Right forelimb (tissue), 1 donor: ENCODE measurements around the gene HTRA1.

Experiments used
- DNase-seq: peaks from one replicate; pipeline ENCODE4 v3.0.0-alpha.2; 2018

Gene HTRA1

GRCh38 chr10:122461367-122461728 lies at the start of gene HTRA1:
Gene HTRA1 (plus strand): TSS chr10:122461553. CDS start chr10:122461653, 100 bp downstream.
- DNase-seq = peak; percentile 83

GRCh38 chr10:122413327-122413726 lies 48.0 kb upstream of the HTRA1 start:
- DNase-seq = no peak

DNA sequence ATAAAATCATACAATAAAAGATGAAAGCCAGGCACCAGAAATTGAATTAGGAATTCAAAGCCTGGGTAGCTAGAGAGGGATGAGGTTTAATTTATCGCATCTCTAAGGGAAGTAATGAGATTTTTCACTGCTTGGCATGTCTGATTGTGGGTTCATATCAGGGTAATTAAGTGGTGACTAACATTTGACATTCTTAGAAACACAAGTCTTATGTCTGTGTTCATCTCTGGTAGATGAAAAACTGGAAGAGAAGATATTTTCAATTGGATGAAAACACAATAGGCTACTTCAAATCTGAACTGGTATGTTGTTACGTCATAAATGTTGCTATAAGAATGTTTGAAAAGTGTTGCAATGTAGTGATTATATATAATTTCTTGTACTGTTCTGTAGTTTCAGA lies 43.7 kb upstream of the HTRA1 start:
- no peak for DNase-seq

GRCh38 chr10:122419016-122419415 lies 42.3 kb upstream of the HTRA1 start:
- DNase-seq = no peak

GRCh38 chr10:122419876-122420623 lies 41.3 kb upstream of the HTRA1 start:
- no peak for DNase-seq

- no peak for DNase-seq
These were observed 40.7 kb upstream of the HTRA1 start for GRCh38 chr10:122420624-122421007.

GRCh38 chr10:122421054-122421625 lies 40.2 kb upstream of the HTRA1 start:
- DNase-seq = no peak

GRCh38 chr10:122421742-122422141 lies 39.6 kb upstream of the HTRA1 start:
- no peak for DNase-seq

DNA sequence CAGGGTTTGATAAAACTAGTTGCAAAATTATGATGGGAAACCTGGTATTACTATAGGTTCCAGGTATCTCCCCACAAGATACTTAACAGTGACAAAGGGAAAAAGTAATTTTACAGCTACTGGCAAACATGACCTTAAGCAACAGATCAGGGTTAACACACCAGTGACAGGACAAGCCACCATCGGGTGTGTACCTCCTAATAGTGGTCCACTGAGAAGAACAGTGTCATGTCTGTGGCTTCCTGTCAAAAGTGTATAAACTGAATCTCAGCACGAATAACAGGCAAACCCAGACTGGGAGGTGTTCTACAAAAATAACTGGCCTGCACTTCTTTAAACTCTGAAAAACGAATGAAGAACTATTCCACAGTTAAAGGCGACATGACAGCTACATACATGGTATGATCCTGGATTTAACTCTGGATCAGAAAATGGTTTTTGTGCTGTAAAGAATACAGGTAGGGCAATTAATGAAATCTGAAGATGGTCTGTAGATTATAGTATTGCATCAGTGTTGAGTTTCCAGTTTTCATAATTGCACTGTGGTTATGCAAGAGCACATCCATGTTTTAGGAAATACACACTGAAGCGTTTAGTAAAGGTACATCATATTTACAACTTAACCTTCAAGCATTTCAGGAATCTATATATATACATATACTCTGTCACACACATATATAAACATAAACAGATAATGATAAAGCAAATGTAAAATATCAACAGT lies 38.9 kb upstream of the HTRA1 start:
- DNase-seq = no peak

GRCh38 chr10:122424059-122424458 lies 37.3 kb upstream of the HTRA1 start:
- DNase-seq = no peak

GRCh38 chr10:122426829-122427228 lies 34.5 kb upstream of the HTRA1 start:
- no peak for DNase-seq

DNA sequence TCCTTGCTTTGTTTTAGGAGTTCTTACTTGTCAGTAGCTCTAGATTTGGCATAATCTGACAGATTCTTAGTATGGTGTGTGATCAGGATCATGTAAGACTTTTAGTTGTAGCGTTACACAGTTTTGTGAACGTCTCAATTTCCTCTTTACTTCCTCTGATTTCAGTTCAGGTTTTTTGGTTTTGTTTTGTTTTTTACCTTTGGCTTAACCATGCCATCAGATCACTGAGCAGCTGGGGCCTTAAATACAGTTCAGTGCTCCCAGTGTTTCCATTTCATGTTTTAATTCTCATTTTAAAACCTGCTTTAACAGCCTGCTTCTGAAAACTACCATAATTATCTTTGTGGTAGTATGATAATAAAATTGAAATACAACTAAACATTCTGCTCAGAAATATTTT lies 34.1 kb upstream of the HTRA1 start:
- DNase-seq = no peak

DNA sequence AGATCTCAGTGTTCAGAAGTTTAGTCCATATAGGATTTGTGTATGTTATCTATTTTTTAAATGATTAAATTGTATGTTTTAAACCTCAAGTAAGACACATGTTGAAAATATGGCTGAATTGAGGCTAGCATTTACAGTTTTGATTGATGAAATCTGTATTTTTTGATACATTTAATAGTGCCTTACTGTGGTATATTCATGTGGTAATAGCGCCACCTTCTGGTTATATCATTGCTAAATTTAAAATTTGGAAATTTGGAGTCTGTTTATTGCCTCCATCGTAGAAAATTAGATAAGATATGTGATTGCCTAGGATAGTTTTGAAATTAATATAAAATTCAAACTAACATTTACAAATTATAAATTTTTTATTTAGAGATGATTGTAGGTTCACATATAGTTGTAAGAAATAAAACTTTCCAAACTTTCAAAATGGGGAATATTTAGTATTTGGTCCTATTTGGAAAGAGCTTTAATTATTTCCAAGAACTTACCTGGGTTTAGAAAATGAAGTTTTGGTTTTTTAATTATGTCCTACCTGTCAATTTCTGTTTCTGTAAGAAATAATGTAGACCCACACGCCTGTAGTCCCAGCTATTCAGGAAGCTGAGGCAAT lies 26.0 kb upstream of the HTRA1 start:
- DNase-seq = no peak

GRCh38 chr10:122441961-122442360 lies 19.4 kb upstream of the HTRA1 start:
- no peak for DNase-seq

DNA sequence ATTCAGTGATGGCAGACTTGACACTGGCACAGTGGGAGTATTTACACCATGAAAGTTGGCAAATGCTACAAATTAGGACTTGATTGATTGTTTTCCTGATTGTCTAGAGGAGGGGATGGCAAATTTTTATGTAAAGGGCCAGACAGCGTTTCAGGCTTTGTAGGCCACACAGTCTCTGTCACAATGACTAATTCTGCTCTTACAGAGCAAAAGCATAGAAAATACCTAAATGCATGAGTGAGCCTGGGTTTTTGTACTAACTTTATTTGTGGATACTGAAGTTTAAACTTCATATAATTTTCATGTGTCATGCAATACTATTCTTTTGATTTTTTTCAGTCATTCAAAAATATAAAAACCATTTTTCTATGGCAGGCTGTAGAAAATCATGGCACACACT lies 15.9 kb upstream of the HTRA1 start:
- no peak for DNase-seq

GRCh38 chr10:122445904-122446303 lies 15.4 kb upstream of the HTRA1 start:
- no peak for DNase-seq

DNA sequence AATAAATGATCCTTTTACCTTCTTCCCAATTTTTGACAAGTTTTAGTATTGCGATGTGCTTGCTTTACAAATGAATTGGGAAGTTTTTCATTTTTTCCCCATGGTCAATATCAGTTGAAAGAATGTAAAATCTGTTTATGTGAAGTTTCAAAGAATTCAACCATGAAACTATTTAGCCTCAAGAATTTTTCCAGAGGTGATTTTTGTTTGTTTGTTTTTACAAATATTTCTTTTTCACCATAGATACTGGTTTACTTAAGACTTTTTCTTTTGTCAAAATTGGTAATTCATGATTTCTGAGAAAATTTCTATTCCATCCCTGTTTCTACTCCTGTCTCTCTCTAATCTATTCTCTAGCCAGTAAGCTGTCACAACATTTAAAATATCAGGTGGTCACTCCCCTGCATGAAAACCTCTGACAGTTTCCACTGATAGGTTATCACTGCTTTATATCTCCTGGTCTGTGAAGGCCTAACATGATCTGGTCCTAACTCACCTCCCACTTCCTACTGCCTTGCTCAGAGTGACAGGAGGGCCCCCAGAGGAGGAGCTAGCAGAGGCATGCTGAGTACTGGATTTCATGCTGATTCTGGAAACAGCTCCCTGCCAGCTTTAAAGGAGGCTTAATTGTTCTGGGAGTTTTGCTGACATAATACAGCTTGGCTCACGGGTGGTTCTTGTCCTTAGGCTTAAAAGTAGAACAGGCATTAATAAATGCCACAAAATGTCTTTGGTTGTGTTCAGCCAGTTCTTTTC lies 14.5 kb upstream of the HTRA1 start:
- DNase-seq = no peak

DNA sequence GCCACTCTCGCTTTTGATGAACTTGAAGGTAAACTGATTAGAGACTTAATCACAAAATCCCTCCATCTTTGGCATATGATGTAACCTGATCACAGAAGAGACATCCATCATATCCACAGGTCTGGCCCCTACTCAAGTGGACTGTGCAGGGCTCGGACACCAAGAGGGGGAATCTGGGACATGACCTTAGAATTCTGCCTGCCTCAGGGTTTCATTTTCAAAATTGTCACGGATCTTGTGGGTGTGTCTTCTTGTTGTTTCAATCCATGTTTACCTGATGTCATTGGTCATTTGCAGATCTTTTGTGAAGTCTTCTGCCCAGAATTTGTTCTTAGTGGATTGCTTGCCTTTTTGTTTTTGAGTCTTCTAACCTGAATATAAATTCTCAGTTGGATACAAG lies 12.8 kb upstream of the HTRA1 start:
- DNase-seq = no peak

DNA sequence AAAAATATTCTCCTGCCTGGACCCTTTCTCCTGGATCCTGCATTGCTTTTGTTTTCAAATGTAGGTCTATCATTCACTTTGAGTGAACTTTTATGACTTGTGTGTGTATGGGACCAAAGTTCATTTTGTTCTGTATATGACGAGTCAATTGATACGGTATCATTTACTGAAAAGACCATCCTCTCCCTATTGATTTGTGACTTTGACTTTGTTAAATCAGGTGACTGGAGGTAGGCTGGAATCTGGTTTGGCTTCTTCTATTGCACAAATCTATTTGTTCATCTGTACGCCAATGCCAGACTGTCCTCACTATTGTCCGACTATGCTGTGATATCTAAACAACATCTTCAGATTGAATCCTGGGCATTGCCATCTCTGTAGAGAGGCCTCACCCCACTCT lies 12.2 kb upstream of the HTRA1 start:
- DNase-seq = no peak

DNA sequence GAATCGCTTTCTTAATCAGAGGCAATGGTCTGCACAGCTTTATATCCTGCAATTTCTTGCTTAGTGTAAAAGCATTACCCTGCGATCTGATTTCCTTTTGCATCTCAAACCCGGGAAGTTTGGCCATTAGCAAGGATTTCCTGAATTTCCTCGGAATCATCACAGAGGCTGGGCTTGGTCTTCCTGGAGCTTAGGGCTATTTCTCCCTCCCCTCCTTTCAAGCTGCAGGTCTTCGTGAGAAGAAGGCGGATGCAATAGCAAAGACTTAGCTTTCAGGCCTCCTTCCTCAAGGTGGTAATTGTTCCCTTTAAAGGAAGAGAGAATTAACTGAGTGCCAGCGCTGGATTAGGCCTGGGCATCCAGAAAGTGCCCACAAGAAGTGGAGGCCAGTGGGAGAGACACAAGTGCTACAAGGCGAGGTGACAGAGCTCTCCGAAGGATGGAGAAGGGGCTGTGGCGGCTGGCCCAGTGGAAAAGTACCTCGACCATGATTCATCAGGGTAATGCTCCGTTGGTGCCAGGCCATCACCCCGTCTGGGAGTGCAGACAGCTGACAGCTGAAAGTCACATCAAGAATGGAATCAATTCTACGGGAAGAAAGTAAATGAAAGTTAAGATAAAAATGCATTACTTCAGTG lies 10.9 kb upstream of the HTRA1 start:
- DNase-seq = no peak

DNA sequence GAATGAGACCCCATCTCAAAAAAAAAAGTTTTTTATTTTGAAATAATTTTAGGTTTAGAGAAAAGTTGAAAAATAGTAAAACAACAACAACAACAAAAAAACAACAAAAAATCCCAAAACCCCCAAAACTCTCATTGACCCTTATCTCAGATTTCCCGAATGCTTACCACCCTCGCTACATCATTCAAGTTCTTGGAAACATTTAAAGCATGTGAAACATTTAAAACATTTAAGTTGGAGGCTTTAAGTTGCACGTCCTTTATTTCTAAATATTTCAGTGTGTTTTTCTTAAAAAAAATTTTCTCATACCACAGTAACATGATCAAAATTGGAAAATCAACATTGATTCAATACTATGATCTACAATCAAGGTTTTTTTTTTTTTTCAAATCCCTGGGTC lies 7.3 kb upstream of the HTRA1 start:
- no peak for DNase-seq

DNA sequence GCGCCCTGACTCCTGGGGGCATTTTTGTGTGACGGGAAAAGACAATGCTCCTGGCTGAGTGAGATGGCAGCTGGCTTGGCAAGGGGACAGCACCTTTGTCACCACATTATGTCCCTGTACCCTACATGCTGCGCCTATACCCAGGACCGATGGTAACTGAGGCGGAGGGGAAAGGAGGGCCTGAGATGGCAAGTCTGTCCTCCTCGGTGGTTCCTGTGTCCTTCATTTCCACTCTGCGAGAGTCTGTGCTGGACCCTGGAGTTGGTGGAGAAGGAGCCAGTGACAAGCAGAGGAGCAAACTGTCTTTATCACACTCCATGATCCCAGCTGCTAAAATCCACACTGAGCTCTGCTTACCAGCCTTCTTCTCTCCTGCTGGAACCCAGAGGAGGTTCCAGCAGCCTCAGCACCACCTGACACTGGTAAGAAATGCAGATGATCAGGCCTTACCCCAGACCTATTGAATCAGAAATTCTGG lies 6.7 kb upstream of the HTRA1 start, which contains the start of gene ARMS2:
ARMS2 (plus strand) TSS at position 51 of the 478 bp plus-strand sequence; CDS start at position 126, 75 bp downstream.
- no peak for DNase-seq
